Vagina (tissue), 2 donors: Measurements from ENCODE around the gene TCHP. TPM values are rescaled to one million over a fixed set of nuclear protein-coding genes. Genes with fewer than 3 reads are reported as not detected.

ENCODE experiments used
- DNase-seq, 2 donors: peaks; one replicate each; pipeline ENCODE4 v3.0.0-alpha.2; 2017; ENCODE audit errors: extremely low spot score in 2 of 2
- H3K27ac ChIP-seq: fragments of 200-600 bp; sonication (generic); one replicate; pipeline ENCODE4 v1.5.1; 2019
- H3K27me3 ChIP-seq: fragments of 200-600 bp; sonication (generic); one replicate; pipeline ENCODE4 v1.5.1; 2019
- H3K36me3 ChIP-seq, 2 donors: fragments of 200-600 bp; sonication (generic); one replicate each; pipeline ENCODE4 v1.5.1; 2017 to 2019
- H3K4me1 ChIP-seq: fragments of 200-600 bp; sonication (generic); one replicate; pipeline ENCODE4 v1.5.1; 2019
- H3K4me3 ChIP-seq, 2 donors: fragments of 200-600 bp; sonication (generic); 1 replicate in 1 of 2; 2 replicates in 1 of 2; pipeline ENCODE4 v1.5.1; 2016 to 2019
- H3K9me3 ChIP-seq: fragments of 200-600 bp; sonication (generic); one replicate; pipeline ENCODE4 v1.5.1; 2019
- CTCF ChIP-seq, 3 experiments: fragments of 450-650 bp in 2 of 3; fragments of 200-600 bp in 1 of 3; sonication (generic) in 1 of 3; IDR thresholded peaks; one replicate each; pipeline ENCODE4 v1.5.1; 2017 to 2019; ENCODE audit warnings: antibody characterized with exemption in 3 of 3, mild to moderate bottlenecking in 2 of 3, moderate library complexity in 2 of 3
- POLR2A ChIP-seq, 2 donors: fragments of 450-650 bp; IDR thresholded peaks; one replicate each; pipeline ENCODE4 v1.6.1; 2017; ENCODE audit warnings: antibody characterized with exemption in 2 of 2, mild to moderate bottlenecking in 2 of 2, moderate library complexity in 2 of 2
- POLR2AphosphoS5 ChIP-seq, 2 donors: sonication (generic); formaldehyde crosslinking; IDR thresholded peaks; one replicate each; pipeline ENCODE4 v1.9.0; 2017; ENCODE audit warnings: antibody characterized with exemption in 2 of 2, mild to moderate bottlenecking in 2 of 2, low read depth in 1 of 2; ENCODE audit not compliant: insufficient read depth in 1 of 2
- intact Hi-C: fragments of 100-400 bp; cut with DNase I; formaldehyde crosslinking; loops from one replicate; pipeline ENCODE4 v1.15.1; 2023
- total RNA-seq: library from RNA; depleted of rRNA; stranded (reverse); fragments of >200 nt; gene quantifications from one replicate; pipeline ENCODE4 v1.2.3, GENCODE V29; 2016

The TCHP gene
- total RNA-seq, 1 donor from 2014 or later = 21.1 TPM

GRCh38 chr12:109938947-109939346 is 38.9 kb downstream of the TCHP start:
- Histone ChIP-seq H3K27me3 (no peaks in the 10 kb centered on the region), H3K4me1 (peaks cover 5% of the 10 kb centered on the region), H3K9me3 (no peaks in the 10 kb centered on the region), H3K27ac (no peak overlapping the region), H3K36me3 (peaks cover 0 to 47% of the 10 kb centered on the region in 2 donors), H3K4me3 (no peak overlapping the region)
- TF ChIP-seq POLR2AphosphoS5 (IDR thresholded peaks at IDR 0.05; ENCODE audit: insufficient read depth in 1 of 2, low read depth in 1 of 2) = no peak
- TF ChIP-seq POLR2A (IDR thresholded peaks at IDR 0.05) = no peak
- TF ChIP-seq CTCF (IDR thresholded peaks at IDR 0.05) = no peak
- no peak for DNase-seq
- intact Hi-C loops = no loop called here

- Histone ChIP-seq H3K4me1 (peaks cover 5% of the 10 kb centered on the region), H3K9me3 (no peaks in the 10 kb centered on the region), H3K27me3 (no peaks in the 10 kb centered on the region), H3K27ac (no peak overlapping the region), H3K4me3 (no peak overlapping the region), H3K36me3 (peaks cover 0 to 42% of the 10 kb centered on the region in 2 donors)
- TF ChIP-seq POLR2AphosphoS5 (IDR thresholded peaks at IDR 0.05; ENCODE audit: insufficient read depth in 1 of 2, low read depth in 1 of 2) (no peak), CTCF (IDR thresholded peaks at IDR 0.05) (no peak), POLR2A (IDR thresholded peaks at IDR 0.05) (no peak)
- DNase-seq = no peak
- intact Hi-C loops = no loop called here
These were observed 39.4 kb downstream of the TCHP start for GRCh38 chr12:109939504-109939903.

- TF ChIP-seq POLR2AphosphoS5 (IDR thresholded peaks at IDR 0.05; ENCODE audit: insufficient read depth in 1 of 2, low read depth in 1 of 2) = no peak
- TF ChIP-seq CTCF (IDR thresholded peaks at IDR 0.05) = no peak
- TF ChIP-seq POLR2A (IDR thresholded peaks at IDR 0.05) = no peak
- H3K4me3 ChIP-seq = no peak overlapping the region
- H3K36me3 ChIP-seq = peaks cover 0 to 35% of the 10 kb centered on the region in 2 donors
- no peak for DNase-seq
- no peaks in the 10 kb centered on the region for H3K27me3 ChIP-seq
- H3K4me1 ChIP-seq = peaks cover 5% of the 10 kb centered on the region
- intact Hi-C loops = no loop called here
- H3K27ac ChIP-seq = no peak overlapping the region
- no peaks in the 10 kb centered on the region for H3K9me3 ChIP-seq
These were observed 40.4 kb downstream of the TCHP start for GRCh38 chr12:109940339-109940923.

- Histone ChIP-seq H3K27ac (no peak overlapping the region), H3K9me3 (no peaks in the 10 kb centered on the region), H3K4me1 (peaks cover 12% of the 10 kb centered on the region), H3K36me3 (peaks cover 0 to 11% of the 10 kb centered on the region in 2 donors), H3K4me3 (no peak overlapping the region), H3K27me3 (no peaks in the 10 kb centered on the region)
- no peak for DNase-seq
- intact Hi-C loops = no loop called here
- TF ChIP-seq POLR2AphosphoS5 (IDR thresholded peaks at IDR 0.05; ENCODE audit: insufficient read depth in 1 of 2, low read depth in 1 of 2) (no peak), CTCF (IDR thresholded peaks at IDR 0.05) (no peak), POLR2A (IDR thresholded peaks at IDR 0.05) (no peak)
These were observed 43.7 kb downstream of the TCHP start for GRCh38 chr12:109943811-109944210.

GRCh38 chr12:109944561-109945359 is 44.7 kb downstream of the TCHP start:
- intact Hi-C loops = no loop called here

More at GRCh38 chr12:109944561-109945359, 44.7 kb downstream of the TCHP start:
- Histone ChIP-seq H3K36me3 (peaks cover 0 to 7% of the 10 kb centered on the region in 2 donors), H3K4me1 (peaks cover 15% of the 10 kb centered on the region), H3K9me3 (no peaks in the 10 kb centered on the region), H3K27me3 (no peaks in the 10 kb centered on the region), H3K4me3 (no peak overlapping the region), H3K27ac (no peak overlapping the region)
- TF ChIP-seq POLR2A (IDR thresholded peaks at IDR 0.05) (no peak), POLR2AphosphoS5 (IDR thresholded peaks at IDR 0.05; ENCODE audit: insufficient read depth in 1 of 2, low read depth in 1 of 2) (no peak), CTCF (IDR thresholded peaks at IDR 0.05) (no peak)
- no peak for DNase-seq
